ENCODE measurements around the gene TSHR. TPM values are rescaled to one million over a fixed set of nuclear protein-coding genes. Genes with fewer than 3 reads are reported as not detected.

TSHR gene
- total and polyA plus RNA-seq, 11 donors: not detected

- WGBS, 4 donors: 0 to 2% (median 1%) methylated on average over 9 to 10 of the region's 10 CpGs
- TF ChIP-seq POLR2A (IDR thresholded peaks at IDR 0.05): no peak
- no peak for TF ChIP-seq CTCF (IDR thresholded peaks at IDR 0.05)
- Histone ChIP-seq H3K4me3 (peak overlapping the region; percentile 57 to 87 (median 72)), H3K4me1 (peaks cover 0 to 19% (median 8%) of the 10 kb centered on the region in 12 donors), H3K27ac (peak overlapping the region; percentile 82 to 97 (median 93)), H3K36me3 (no peaks in the 10 kb centered on the region), H3K9me3 (no peaks in the 10 kb centered on the region), H3K27me3 (no peaks in the 10 kb centered on the region)
- ATAC-seq (peak; percentile 60 to 78 (median 74)), DNase-seq (peak; percentile 70 to 86 (median 71))
- intact Hi-C loops (cut with DNase I): loop anchor here in 9 of 10 donors (1.0 to 10.0 kb wide), 11 partner anchors 43 to 225 kb away; partner anchors contain the start of genes TSHR (in 5 of the 9) and CEP128 (in 1 of the 9)
Observed at GRCh38 chr14:81169711-81170103, 214.3 kb downstream of the TSHR start.

DNA sequence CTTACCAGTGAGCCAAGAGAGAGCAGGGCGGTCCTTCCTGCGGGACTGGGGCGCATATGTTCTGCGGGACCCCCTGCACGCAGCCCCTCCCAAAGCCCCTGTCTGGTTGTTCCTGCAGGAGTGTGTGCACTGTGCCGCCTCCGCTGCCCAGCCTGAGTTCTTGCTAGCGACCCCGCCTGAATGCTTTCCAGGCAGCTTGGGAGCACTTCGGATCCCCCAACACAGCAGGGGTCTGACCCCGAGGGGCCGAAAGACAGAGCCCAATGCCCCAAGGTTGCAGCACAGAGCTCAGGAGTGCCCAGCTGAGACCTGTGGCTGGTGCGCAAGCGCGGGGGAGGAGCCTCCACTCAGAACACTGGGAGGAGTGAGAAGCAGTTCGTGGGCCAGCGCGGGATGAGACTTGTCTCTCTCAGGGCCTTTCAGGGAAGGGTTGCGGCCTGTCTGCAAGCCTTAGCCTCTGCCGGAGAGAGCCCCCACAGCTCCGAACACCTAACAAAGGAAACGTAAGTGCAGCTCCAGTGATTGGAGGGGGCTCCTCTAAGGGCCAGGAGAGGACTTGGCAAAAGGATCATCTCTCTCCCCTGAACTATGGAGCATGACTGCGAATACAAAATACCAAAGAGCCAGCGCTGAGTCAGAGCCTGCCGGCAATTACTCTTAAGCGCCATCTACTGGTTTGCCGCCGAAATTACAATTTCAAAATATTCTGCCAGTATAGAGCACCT is 214.8 kb downstream of the TSHR start:
- peak overlapping the region; percentile 57 to 87 (median 72) for H3K4me3 ChIP-seq
- H3K36me3 ChIP-seq: no peaks in the 10 kb centered on the region
- peaks cover 0 to 19% (median 8%) of the 10 kb centered on the region in 12 donors for H3K4me1 ChIP-seq
- H3K9me3 ChIP-seq: no peaks in the 10 kb centered on the region
- ATAC-seq (peak; percentile 99 to 100 (median 100)), DNase-seq (peak; percentile 92 to 97 (median 96))
- intact Hi-C loops (cut with DNase I): loop anchor here in 9 of 10 donors (1.0 to 10.0 kb wide), 10 partner anchors 42 to 225 kb away; partner anchors contain the start of genes TSHR (in 4 of the 9) and CEP128 (in 1 of the 9)
- H3K27me3 ChIP-seq: no peaks in the 10 kb centered on the region
- TF ChIP-seq CTCF (IDR thresholded peaks at IDR 0.05): peak; percentile 82 to 95 (median 90)
- peak in 1 of 2 donors; percentile 68 for TF ChIP-seq POLR2A (IDR thresholded peaks at IDR 0.05)
- H3K27ac ChIP-seq: peak overlapping the region; percentile 82 to 97 (median 93)
- 0 to 1% (median 0%) methylated on average over 15 to 28 of the region's 28 CpGs for WGBS, 4 donors

DNA sequence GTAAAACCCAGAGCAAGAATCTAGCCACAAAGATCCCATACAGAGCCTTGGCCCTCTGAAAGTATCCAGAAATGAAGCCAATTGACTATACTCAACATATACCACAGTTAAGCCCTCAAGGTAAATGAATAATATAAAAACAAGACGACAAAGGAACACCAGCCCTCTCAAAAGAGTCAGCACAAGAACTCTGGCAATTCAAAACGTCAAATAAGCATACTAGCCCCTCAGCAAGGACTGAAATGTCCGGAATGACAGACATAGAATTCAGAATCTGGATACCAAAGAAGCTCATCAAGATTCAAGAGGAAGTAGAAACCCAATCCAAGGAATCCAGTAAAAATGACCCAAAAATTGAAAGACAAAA is 215.4 kb downstream of the TSHR start:
- ATAC-seq (no peak), DNase-seq (no peak)
- H3K4me3 ChIP-seq: peak overlapping the region in 8 of 12 donors; percentile 65 to 83 (median 72)
- no peak for TF ChIP-seq POLR2A (IDR thresholded peaks at IDR 0.05)
- no peak for TF ChIP-seq CTCF (IDR thresholded peaks at IDR 0.05)
- H3K4me1 ChIP-seq: peaks cover 0 to 22% (median 8%) of the 10 kb centered on the region in 12 donors
- H3K36me3 ChIP-seq: no peaks in the 10 kb centered on the region
- H3K27ac ChIP-seq: peak overlapping the region; percentile 82 to 97 (median 93)
- WGBS, 4 donors: 7 to 13% (median 12%) methylated on average over 3 of the region's 3 CpGs
- intact Hi-C loops (cut with DNase I): loop anchor here in 9 of 10 donors (1.0 to 10.0 kb wide), 10 partner anchors 41 to 226 kb away; partner anchors contain the start of genes TSHR (in 4 of the 9) and CEP128 (in 1 of the 9)
- no peaks in the 10 kb centered on the region for H3K27me3 ChIP-seq
- no peaks in the 10 kb centered on the region for H3K9me3 ChIP-seq

DNA sequence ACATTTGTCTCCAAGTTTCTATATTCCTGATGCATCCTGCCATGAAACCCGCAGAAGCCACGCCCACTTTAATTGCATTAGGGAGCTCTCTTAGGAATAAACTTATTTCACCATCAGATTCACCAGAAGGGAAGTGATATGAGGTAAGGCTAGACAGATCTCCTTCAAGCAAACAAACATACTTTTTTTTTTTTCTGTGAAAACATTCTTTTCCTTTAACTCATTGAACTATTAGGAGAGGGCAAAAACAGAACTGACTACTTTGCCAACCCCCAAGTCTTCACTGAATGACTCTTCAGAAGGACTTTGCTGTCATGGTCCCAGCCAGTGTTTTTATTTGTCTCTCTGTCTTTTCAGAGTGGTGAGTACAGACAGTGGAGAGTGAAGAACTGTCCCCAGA is 216.9 kb downstream of the TSHR start:
- Histone ChIP-seq H3K27ac (no peak overlapping the region), H3K27me3 (no peaks in the 10 kb centered on the region), H3K9me3 (no peaks in the 10 kb centered on the region), H3K36me3 (no peaks in the 10 kb centered on the region), H3K4me1 (peaks cover 0 to 37% (median 8%) of the 10 kb centered on the region in 12 donors), H3K4me3 (no peak overlapping the region)
- 70 to 86% (median 82%) methylated on average over 2 of the region's 2 CpGs for WGBS, 4 donors
- intact Hi-C loops (cut with DNase I): loop anchor here in 7 of 10 donors (5.0 to 10.0 kb wide), 6 partner anchors 40 to 228 kb away; partner anchors contain the start of genes CEP128 (in 1 of the 7) and TSHR (in 1 of the 7)
- no peak for TF ChIP-seq POLR2A (IDR thresholded peaks at IDR 0.05)
- TF ChIP-seq CTCF (IDR thresholded peaks at IDR 0.05): no peak
- no peak for ATAC-seq
- no peak for DNase-seq

All from heart left ventricle (tissue), 16 donors.